NOMO-1 treated with dmso at 0.1 percent for 144 hours (cell line): ENCODE measurements around the gene PRR30.
"Not testable (repeated sequence)": the region's sequence is repeated elsewhere in the genome, so short reads cannot be mapped to it uniquely, and the experiment has no call there.

Experiments used
- DNase-seq: peaks from one replicate; lab custom pipeline; 2025; ENCODE audit not compliant: unreplicated experiment; lab: John Stamatoyannopoulos, UW

Gene PRR30

GRCh38 chr2:27139310-27139709 lies at the start of gene PRR30:
Gene PRR30, minus strand, starts transcription at chr2:27139410. Its CDS starts 1,081 bp downstream, at chr2:27138329.
- no peak for DNase-seq

DNA sequence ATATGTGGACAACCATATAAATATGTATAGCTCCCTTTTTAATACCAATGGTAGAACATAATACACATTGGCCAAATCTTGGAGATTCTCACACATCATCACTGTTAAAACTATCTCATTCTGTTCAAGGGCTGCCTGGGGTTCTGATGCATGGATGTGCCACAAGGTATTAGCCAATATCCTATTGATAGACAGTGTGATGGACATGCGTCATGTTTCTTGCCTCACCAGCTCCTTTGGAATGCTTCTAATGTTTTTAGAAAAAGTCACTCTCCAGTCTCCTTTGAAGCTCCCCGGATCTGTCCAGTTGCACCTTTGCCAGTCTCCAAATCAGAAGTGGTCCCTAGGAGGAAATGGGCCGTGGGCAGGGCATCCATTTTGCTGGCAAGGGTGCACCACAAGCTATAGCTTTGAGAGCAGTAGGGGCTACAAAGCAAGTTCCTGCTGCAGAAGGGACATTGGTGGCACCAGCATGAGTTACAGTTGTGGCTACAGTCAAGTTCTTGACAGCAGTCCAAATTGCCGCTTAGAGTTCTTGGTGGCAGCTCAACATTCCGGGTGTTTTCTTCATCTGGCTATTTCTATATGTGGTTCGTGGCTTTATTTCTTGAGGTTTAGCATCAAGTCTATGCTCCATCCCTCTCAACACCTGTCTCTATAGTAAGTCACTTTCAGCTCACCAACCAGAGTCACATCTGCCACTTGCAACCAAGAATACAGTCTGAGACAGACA lies 47.6 kb upstream of the PRR30 start:
- no peak for DNase-seq

- peak; percentile 35 for DNase-seq
Observed at GRCh38 chr2:27185331-27186026, 46.3 kb upstream of the PRR30 start.

DNA sequence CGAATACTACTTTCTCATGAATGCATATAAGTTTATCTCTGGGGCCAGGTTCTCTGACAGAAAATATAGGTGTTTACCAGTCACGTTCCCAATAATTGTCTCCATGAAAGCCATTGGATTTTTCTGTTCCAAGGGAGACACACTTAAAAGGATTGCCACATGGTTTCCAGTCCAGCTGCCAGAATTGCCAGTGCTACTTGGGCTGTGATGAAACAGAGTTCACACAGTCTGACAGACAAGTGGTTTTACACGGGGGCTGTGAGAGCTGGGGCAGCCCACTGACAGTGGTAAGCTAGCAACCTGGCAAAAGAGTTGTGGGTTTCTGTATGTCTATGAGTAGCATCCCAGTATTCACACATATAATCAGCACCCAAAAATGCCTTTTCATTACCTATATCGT lies 44.9 kb upstream of the PRR30 start:
- DNase-seq: no peak

DNA sequence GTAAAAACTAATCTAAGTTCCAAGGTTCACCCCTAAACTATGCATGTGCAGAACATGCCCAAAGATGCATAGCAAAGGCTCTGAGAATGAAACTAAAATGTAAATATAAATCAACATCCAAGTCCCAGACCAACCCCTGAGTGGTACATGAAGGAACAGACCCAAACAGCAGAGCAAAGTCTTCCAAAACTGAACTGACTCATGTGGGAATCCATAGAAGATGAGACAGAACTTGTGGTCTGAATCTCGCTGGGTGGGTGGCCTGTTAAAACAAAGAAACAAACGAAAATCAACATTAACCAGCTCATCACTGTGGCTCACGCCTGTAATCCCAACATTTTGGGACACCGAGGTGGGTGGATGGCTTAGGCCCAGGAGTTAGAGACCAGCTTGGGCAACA lies 43.1 kb upstream of the PRR30 start:
- DNase-seq: no peak

DNA sequence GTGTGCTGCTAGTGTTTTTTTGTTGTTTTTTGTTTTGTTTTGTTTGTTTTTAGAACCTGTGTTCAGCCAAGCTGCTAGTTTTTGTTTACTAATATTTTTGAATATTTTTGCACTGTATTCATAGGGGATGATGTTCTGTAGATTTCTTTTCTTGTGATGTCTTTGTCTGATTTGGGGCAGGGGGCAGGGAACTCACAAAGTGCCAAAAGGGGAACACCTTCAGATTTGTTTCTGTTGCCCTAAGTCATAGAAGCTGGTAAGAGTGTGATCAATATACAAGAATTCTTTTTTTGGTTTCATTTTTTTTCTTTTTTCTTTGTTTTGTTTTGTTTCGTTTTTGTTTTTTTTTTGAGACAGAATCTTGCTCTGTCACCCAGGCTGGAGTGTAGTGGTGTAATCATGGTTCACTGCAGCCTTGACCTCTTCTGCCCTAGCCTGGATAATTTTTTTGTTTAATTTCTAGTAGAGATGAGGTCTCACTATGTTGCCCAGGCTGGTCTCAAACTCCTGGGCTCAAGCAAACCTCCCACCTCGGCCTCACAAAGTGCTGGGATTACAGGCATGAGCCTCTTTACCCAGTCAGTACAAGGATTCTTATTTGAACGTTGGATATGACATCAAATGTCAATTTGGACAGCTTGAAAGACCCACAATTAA lies 40.3 kb upstream of the PRR30 start:
- no peak for DNase-seq

DNA sequence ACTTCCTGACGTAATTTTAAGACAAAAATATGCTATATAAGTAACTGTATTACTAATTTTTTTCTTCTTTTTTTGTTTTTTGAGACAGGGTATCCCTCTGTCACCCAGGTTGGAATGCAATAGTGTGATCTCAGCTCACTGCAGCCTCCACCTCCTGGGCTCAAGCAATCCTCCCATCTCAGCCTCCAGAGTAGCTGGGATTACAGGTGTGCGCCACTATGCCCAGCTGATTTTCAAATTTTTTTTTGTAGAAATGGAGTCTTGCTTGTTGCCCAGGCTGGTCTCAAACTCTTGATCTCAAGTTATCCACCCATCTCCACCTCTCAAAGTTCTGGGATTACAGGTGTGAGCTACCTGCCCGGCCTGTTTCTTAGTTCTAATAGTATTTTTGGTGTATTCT lies 39.3 kb upstream of the PRR30 start:
- DNase-seq: no peak

DNA sequence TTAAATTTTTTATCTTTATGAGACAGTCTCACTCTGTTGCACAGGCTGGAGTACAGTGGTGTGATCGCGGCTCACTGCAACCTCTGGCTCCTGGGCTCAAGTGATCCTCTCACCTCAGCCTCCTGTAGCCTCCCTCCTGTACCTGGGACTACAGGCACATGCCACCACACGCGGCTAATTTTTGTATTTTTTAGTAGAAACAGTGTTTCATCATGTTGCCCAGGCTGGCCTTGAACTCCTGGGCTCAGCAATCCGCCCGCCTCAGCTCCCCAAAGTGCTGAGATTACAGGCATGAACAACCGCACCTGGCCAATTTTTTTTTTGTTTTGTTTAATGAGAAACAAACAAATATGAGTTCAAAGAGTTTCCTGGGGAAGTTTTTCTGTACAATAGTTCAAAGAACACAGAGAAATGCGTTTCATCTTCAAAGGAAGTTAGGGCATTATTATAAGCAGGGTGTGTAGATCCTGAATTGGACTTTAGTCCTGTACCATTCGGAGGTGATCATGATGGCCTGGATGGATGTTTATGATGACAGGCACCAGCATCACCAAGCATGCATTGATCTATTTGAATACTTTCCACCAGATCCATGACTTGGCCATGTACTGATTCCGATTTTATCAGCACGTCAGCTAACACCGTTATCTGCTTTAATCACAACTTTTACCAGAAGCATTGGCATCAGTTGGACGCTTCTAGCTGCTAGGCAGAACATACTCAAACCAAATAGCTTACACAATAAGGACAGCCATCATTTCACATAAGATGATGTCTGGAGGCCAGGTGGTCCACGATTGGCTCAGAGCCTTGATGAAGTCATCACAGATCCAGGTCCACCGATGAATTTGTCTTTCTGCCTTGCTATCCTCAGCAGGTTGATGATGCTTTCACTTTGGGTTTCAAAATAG lies 38.5 kb upstream of the PRR30 start:
- no peak for DNase-seq

GRCh38 chr2:27175781-27176180 lies 36.6 kb upstream of the PRR30 start:
- not testable (repeated sequence) for DNase-seq

- DNase-seq: no peak
Observed at GRCh38 chr2:27175330-27175729, 36.1 kb upstream of the PRR30 start.

DNA sequence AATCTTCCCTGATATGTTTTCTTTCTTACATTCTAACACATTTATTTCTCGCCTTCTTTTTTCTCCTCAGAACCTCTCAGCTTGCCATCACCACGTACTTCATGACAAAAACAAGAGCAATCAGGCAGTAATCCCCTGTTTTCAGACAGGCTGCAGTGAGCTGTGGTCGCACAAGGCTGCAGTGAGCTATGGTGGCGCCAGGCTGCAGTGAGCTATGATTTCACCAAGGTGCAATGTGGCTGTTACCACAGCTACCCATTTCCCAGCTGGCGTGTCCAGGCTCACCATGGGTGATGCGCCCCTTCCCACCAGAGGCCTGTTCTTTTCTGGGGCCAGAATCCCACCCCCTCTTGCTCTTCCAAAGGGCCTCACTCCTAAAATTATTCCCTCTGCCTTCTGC lies 35.4 kb upstream of the PRR30 start:
- no peak for DNase-seq

- DNase-seq: no peak
Observed at GRCh38 chr2:27171351-27171848, 32.2 kb upstream of the PRR30 start.

GRCh38 chr2:27170581-27171337 lies 31.5 kb upstream of the PRR30 start:
- no peak for DNase-seq

GRCh38 chr2:27164960-27165763 lies 26.0 kb upstream of the PRR30 start:
- no peak for DNase-seq

GRCh38 chr2:27162151-27163121 lies 23.2 kb upstream of the PRR30 start:
- no peak for DNase-seq

GRCh38 chr2:27160191-27160590 lies 21.0 kb upstream of the PRR30 start:
- DNase-seq: no peak

DNA sequence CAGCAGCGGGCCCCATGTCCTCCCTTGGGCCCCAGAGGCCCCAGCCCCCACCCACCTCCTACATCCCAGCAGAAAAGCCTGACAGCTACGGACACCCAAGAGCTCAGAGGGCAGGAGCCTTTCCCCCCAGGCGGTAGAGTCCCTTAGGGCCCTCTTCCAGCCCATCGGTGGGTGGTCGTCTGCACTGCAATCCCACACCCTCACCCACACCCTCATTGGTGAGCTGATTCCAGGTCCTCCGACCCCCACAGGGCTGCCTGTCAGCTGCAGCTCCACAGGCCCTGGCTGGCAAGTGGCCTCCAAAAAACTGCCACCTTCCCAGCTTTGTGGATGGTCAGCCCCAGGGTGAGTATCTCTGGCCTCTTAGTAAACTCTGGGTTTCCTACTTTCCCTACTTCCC lies 20.1 kb upstream of the PRR30 start:
- no peak for DNase-seq

DNA sequence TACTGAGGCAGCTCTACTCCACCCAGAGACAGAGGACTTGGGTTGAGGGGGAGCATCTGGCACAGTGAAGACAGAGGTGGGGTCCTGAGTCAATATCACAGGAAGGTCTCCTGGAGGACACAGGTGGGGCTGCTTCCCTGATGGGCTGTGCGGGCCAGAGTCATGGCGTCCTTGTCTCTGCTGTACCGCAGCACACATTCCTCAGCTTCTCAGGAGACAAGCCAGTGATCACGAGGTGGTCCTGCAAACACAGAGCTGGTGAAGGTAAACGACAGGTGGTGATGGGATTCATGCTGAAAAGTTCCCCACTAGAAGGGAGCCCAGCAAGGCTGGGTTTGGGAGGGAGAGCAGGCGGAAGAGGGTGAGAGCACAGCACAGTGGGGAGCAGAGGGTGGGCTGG lies 19.3 kb upstream of the PRR30 start:
- no peak for DNase-seq
